ENCODE results near the gene GABRG2. TPM values are rescaled to one million over a fixed set of nuclear protein-coding genes. Genes with fewer than 3 reads are reported as not detected.

GABRG2 gene
- total and polyA plus RNA-seq, 2 donors (not counting 3 experiments of a cell fraction or from before 2014, with no cell fraction given) = not detected

DNA sequence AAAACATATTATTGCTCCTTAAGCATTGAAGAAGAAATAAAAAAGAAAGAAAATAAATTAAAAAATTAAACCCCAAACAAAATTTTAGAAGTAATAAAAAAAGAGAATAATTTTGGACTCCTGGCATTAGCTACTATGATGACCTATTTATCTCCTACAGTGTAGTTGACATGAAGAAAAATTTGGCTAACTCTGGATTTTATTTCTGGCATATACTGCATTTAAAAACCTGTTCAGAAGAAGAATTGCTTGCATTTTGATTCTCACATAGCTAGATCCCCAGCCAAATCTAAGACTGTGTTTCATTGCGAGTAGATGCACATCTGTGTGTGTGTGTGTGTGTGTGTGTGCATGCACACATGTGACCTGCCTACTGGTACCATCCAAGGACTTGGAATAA is 30.1 kb upstream of the GABRG2 start:
- H3K27me3 ChIP-seq (ENCODE audit: control insufficient read depth in 2 of 2, insufficient read depth in 2 of 2, low read length in 2 of 2) = no peaks in the 10 kb centered on the region
- H3K36me3 ChIP-seq (ENCODE audit: control insufficient read depth in 2 of 2, extremely low read depth in 1 of 2, insufficient read depth in 2 of 2, low read length in 2 of 2) = no peaks in the 10 kb centered on the region
- no peak overlapping the region for H3K27ac ChIP-seq (ENCODE audit: insufficient read depth, low read depth, low read length)
- TF ChIP-seq POLR2A (IDR thresholded peaks at IDR 0.05; ENCODE audit: low read depth, low read length) (no peak), MYC (IDR thresholded peaks at IDR 0.05; ENCODE audit: low read depth, low read length) (no peak), EZH2 (IDR thresholded peaks at IDR 0.05; ENCODE audit: borderline replicate concordance, low read depth, low read length, severe bottlenecking) (no peak), GATA2 (IDR thresholded peaks at IDR 0.05; ENCODE audit: insufficient read depth, insufficient read length, low read depth, low read length) (no peak), FOS (IDR thresholded peaks at IDR 0.05; ENCODE audit: borderline replicate concordance, insufficient read depth, low read length) (no peak), JUN (IDR thresholded peaks at IDR 0.05; ENCODE audit: borderline replicate concordance, insufficient read depth, insufficient read length, low read depth) (no peak), POLR2AphosphoS5 (IDR thresholded peaks at IDR 0.05; ENCODE audit: insufficient read depth, low read depth, low read length) (no peak)
- TF ChIP-seq, protein P1, sequence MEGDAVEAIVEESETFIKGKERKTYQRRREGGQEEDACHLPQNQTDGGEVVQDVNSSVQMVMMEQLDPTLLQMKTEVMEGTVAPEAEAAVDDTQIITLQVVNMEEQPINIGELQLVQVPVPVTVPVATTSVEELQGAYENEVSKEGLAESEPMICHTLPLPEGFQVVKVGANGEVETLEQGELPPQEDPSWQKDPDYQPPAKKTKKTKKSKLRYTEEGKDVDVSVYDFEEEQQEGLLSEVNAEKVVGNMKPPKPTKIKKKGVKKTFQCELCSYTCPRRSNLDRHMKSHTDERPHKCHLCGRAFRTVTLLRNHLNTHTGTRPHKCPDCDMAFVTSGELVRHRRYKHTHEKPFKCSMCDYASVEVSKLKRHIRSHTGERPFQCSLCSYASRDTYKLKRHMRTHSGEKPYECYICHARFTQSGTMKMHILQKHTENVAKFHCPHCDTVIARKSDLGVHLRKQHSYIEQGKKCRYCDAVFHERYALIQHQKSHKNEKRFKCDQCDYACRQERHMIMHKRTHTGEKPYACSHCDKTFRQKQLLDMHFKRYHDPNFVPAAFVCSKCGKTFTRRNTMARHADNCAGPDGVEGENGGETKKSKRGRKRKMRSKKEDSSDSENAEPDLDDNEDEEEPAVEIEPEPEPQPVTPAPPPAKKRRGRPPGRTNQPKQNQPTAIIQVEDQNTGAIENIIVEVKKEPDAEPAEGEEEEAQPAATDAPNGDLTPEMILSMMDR (IDR thresholded peaks at IDR 0.05; ENCODE audit: extremely low read depth in 1 of 2, insufficient read depth in 1 of 2, low read depth in 1 of 2, low read length in 2 of 2) = no peak
- TF ChIP-seq, protein P2, sequence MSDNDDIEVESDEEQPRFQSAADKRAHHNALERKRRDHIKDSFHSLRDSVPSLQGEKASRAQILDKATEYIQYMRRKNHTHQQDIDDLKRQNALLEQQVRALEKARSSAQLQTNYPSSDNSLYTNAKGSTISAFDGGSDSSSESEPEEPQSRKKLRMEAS (IDR thresholded peaks at IDR 0.05; ENCODE audit: insufficient read depth, insufficient read length) = no peak
- no peaks in the 10 kb centered on the region for H4K20me1 ChIP-seq (replicated peaks; ENCODE audit: control insufficient read depth, extremely low read depth, insufficient read depth, low read length)
- H3K4me1 ChIP-seq (ENCODE audit: control insufficient read depth, extremely low read depth, insufficient read depth, low read length) = no peaks in the 10 kb centered on the region
- H3K9me1 ChIP-seq (replicated peaks; ENCODE audit: control insufficient read depth, extremely low read depth, insufficient read depth, low read length) = no peaks in the 10 kb centered on the region
- H3K4me3 ChIP-seq (replicated peaks in 1 of 3; ENCODE audit: insufficient read depth in 1 of 3, low read depth in 1 of 3, low read length in 3 of 3) = no peak overlapping the region
- intact Hi-C loops (cut with micrococcal nuclease) (no loop called here), dilution Hi-C loops (cut with MboI; ENCODE audit: extremely low pct_ligation_motif_present, low sequenced_read_pairs) (no loop called here)
- H3K9me3 ChIP-seq (replicated peaks; ENCODE audit: control insufficient read depth, insufficient read depth, low read length) = no peaks in the 10 kb centered on the region
- ChIA-PET POLR2A (no interaction called here), CTCF (no interaction called here)
- DNase-seq (ENCODE audit: low read depth, low spot score) = no peak
- BruUV-seq (replicated peaks) = no TSS peak
- H2AFZ ChIP-seq (ENCODE audit: low read depth, low read length) = no peak overlapping the region
- no peaks in the 10 kb centered on the region for H3K79me2 ChIP-seq (ENCODE audit: control insufficient read depth, insufficient read depth, low read length)
- no peak overlapping the region for H3K4me2 ChIP-seq (ENCODE audit: insufficient read depth, low read length)
- no peak for FAIRE-seq
- H3K9ac ChIP-seq (replicated peaks; ENCODE audit: extremely low read depth, insufficient read depth, low read length) = no peak overlapping the region
